NCI-H146 treated with DMSO at 0.1 percent for 48 hours (cell line): ENCODE results near the gene NLRC3.
"Not testable (repeated sequence)": the region's sequence is repeated elsewhere in the genome, so short reads cannot be mapped to it uniquely, and the experiment has no call there.

ENCODE experiments used
- DNase-seq: peaks from one replicate; lab custom pipeline; 2025; ENCODE audit not compliant: unreplicated experiment; lab: John Stamatoyannopoulos, UW

The NLRC3 gene

DNA sequence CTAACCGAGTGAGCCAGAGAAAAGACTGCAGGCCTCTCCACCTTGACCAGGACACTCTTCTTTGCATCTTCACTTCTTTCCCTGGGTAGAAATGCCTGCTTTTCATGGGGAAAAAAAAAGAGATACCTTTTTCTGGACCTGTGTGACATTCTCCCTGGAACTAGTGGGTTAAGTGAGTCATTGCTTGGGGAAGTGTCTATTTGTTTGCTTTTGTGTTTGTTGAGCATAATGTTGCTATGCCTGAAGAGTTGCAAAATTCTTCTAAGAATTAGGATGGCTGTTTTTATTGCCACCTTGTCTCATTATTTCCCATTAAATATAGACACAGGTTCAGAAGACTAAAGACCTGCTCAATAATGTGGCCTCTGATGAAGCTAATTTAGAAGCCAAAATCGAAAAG lies 57.6 kb downstream of the NLRC3 start:
- DNase-seq, result no peak

DNA sequence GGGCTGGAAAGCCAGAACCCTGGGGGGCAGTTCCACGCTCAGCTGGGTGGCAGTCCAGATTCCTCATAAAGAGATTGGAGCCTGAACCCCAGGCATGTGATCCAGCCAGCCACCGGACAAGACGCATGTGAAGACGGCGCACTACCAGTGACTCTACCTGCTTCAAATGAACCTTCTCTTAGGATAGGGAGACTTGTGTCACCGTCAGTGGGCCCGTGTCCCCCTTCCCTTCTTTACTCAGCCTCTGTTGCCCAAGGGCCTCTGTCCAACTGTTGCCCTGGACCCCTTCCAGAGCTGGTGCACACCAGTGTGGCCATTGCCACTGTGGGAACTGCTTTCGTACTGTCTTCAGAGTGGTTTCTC lies 58.2 kb downstream of the NLRC3 start:
- no peak for DNase-seq

DNA sequence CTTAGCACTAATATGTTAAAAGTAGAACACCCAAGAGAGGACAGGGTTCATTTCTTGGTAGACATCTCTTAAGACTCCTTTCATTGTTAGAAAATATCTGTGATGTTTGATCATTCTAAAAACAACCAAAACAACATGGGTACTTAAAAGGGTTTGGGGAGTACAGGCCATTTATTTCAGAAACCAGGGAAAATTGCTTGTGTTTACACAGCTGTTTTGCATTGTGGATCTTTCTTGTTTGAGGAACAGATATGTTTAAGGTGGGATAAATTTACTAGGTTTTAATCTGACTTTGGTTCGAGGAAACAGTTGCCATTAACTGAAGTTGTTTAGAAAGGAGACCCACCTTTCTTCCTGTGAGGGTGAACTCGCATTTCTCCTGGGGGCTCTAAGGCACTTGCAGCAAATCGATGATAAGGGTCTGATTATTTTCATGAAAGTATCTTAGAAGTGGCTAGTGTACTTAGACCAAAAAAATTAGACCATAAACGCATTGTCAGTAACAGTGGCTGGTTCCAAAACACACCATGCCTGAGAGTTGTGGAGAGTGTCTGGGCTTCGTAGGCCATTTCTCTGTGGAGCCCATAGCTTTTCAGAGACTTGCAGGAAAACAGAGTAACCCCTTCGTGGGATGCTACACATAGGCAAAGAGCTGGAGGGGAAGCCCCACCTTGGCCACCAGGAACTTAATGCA lies 58.8 kb downstream of the NLRC3 start:
- DNase-seq, result peak; percentile 4

DNA sequence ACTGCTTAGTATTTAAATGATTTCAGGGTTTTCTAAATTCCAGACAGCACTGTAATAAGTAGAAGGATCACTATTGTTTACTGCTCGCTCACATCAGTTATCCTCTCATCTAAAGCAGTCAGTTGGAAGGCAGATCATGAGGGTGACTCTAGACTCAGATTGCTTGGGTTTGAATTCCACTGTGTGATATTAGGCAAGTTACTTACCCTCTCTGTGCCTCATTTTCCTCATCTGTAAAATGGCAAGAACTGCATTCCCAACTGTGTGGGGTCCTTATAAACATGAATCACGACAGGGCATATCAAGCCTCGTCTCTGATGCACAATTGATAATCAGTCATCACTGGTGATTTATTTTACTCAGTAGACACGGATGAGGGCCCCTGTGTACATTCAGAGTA lies 61.3 kb downstream of the NLRC3 start:
- DNase-seq, result no peak

DNA sequence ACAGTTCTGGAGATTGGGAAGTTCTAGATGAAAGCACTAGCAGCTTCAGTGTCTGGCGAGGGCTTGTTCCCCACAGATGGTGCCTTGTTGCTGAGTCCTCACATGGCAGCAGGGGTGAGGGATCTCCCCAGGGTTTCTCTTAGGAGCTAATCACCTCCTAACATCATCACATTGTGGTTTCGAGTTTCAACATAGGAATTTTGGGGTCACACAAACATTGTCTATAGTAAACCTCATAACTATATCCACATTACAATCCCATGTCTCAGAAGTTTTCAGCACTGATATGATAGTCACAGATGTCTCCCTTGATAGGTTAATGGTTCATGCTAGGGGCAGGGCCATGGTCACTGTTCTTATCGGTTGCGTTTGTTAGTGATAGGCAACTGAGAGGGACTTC lies 62.6 kb downstream of the NLRC3 start:
- no peak for DNase-seq

DNA sequence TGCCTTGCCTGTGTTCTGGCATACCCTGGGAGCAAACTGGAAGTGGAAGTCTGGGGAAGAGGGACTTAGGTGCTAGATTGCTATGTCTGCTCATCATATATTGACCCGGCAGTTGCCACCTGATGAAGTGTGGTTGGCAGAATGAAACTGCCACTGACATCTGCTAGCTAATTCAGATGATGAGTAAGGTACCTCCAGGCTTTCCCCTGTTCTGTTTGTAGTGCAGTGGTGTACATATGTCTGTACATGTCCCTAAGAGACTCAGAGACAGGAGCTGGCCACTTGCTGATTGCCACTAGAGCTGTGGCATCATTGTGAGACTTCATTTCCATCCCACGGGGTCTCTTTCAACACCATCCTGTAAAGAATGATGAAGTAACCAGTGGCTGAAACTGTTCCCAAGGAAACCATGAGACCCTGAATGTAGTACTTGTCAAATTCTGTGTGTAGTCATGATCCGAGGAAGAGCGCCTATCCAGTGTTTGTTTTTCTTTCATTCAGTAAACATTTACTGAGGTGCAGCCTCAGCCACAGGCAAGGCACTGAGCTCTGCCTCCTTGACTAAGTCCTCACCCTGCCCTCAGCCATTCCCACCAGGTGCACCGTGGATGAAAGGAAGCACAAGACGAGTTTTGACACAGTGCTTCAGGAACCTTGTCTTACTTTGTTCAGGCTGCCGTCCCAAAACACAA lies 63.2 kb downstream of the NLRC3 start:
- no peak for DNase-seq

DNA sequence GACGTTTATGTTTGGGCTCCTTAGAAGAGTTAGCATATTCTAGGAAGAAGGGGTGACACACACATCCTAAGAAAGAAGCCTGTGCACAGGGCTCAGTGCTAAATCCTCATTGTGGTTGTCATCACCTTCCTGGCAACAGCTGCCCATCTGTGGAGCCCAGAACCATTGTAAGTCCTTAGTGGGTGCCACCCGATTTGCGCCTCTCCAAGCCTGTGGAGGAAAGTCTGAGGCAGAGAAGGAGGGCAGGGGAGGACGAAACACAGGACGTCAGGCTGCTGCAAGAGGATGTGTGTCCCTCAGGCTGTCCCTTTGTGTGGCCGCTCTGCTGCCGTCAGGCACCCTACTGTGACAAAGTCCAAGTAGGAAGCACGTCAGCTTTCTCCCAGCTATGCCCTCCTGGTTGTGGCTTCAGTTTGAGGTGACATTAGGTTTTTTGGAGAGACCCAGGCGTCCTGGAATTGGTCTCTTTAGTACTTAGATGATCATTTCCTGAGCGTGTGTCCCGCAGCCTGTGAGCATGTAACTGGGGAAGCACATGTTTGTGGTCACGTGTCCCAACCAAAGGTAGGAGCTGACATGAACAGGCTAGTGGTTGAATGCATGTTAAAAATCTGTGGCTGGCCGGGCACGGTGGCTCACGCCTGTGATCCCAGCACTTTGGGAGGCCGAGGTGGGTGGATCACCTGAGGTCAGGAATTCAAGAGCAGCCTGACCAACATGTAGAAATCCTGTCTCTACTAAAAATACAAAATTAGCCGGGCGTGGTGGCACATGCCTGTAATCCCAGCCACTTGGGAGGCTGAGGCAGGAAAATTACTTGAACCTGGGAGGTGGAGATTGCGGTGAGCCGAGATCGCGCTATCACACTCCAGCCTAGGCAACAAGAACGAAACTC lies 65.7 kb downstream of the NLRC3 start:
- DNase-seq, result no peak

DNA sequence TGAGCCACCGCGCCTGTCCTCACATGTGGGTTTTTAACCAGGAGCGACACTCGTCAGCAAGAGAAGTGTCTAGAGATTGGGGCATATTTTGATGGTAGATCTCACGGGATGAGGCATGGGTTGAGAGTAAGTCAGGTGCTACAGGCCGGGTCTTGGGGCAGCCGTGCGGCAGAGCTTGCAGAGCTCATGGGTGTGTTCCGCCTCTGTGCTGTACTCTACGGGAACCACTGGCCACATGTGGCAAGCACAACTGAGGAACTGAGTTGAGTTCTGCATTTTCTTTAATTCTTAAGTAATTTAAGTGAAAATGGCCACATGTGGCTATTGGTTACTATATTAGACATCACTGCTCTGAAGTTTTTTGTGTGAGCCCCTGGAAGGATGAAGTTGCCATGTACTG lies 66.8 kb downstream of the NLRC3 start:
- DNase-seq, result no peak

DNA sequence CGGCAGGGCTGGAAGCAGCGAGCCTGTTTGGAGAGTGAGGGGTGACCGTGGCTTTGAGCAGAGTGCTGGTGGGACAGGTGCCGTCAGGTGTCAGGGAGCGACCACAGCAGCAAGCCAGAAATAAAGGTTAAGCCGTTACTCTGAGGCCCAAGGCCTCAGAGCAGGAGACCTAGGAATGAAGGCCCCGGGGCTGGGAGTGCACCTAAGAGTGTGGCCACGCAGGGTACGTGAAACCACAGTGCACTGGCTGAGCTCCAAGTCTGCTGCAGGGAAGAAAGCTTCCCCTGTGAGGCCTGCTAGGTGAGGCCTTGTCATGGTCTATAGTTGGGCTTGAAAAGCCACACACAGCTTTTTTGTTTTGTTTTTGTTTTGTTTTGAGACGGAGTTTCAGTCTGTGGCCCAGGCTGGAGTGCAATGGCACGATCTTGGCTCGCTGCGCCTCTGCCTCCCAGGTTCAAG lies 67.7 kb downstream of the NLRC3 start:
- DNase-seq, result no peak

DNA sequence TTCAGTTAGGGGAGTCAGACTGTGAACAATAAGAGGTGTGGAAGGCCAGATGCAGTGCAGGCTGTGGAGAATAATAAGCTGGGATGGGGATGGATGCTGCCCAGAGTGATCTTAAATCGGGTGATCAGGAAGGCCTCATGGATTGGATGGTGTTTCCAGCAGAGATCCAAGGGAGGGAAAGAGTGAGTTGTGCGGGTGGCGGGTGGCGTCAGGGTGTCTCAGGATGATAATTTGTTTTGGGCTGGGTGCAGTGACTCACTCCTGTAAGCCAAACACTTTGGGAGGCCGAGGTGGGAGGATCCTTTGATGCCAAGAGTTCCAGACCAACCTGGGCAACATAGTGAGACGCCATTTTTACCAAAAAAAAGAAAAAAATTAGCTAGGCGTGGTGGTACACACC lies 68.5 kb downstream of the NLRC3 start:
- DNase-seq, result no peak

DNA sequence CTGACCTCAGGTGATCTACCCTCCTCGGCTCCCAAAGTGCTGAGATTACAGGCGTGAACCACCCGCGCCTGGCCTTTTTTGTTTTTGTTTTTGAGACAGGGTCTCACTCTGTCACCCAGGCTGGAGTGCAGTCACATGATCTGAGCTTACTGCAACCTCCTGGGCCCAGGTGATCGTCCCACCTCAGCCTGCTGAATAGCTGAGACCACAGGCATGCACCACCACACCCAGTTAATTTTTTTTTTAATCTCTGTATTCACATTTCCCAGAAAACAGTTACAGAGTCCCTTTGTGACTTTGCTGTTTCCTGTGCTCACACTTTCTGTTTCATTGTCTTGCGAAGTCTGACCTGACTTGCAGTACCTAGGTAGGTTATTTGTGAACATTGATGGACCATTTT lies 73.7 kb downstream of the NLRC3 start:
- no peak for DNase-seq

DNA sequence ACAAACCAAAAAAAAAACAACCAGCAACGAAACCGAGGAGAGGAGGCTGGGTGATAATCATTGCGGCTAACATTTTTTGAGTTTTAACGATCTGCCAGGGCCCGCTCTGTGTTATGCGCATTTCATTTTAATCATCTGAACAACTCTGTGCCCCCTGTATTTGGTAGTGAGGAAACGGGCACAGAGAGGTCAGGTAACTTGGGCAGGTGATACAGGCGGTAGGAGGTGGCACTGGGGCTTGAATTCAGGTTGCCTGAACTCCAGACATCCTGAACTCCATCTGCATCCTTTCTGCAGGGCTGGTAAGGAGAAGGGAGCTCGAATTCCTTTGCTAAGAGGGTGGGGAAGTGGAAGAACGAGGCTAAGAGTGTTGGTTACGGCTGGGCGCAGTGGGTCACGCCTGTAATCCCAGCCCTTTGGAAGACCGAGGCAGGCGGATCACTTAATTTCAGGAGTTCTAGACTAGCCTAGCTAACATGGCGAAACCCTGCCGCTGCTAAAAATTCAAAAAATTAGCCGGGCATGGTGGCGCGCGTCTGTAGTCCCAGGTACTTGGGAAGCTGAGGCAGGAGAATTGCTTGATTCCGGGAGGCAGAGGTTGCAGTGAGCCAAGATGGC lies 75.3 kb downstream of the NLRC3 start:
- DNase-seq, result no peak

DNA sequence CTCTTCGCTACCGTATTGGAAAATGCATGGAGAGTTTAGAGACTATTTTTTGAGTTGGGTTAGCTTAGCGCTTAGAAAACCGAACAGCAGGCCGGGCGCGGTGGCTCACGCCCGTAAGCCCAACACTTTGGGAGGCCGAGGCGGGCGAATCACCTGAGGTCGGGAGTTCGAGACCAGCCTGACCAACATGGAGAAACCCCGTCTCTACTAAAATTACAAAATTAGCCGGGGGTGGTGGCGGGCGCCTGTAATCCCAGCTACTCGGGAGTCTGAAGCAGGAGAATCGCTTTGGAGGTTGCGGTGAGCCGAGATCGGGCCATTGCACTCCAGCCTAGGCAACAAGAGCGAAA lies 75.8 kb downstream of the NLRC3 start:
- DNase-seq, result not testable (repeated sequence)

DNA sequence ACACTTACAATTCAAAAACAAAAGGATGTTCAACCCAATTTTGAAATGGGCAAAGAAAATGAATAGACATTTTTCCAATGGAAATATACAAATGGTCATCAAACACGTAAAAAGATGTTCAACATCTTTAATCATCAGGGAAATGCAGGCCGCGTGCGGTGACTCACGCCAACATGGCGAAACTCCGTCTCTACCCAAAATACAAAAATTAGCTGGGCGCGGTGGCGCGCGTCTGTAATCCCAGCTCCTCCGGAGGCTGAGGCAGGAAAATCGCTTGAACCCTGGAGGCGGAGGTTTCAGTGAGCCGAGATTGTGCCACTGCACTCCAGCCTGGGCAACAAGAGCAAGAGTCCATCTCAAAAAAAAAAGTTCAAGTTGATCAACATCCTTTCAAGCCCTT lies 78.2 kb downstream of the NLRC3 start:
- no peak for DNase-seq

DNA sequence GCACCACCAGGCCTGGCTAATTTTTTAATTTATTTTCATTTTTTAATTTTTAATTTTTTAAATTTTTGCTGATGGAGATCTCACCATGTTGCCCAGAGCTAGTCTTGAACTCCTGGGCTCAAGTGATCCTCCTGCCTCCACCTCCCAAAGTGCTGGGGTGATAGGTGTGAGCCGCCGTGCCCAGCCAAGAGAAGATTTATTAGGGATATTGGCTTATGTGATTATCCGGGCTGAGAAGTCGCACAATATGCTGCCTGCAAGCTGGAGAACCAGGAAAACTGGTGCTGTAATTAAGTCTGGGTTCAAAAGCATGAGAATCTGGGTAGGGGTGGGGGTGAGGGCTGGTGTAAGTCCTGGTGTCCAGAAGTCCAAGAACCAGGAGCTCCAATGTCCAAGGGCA lies 79.4 kb downstream of the NLRC3 start:
- no peak for DNase-seq

DNA sequence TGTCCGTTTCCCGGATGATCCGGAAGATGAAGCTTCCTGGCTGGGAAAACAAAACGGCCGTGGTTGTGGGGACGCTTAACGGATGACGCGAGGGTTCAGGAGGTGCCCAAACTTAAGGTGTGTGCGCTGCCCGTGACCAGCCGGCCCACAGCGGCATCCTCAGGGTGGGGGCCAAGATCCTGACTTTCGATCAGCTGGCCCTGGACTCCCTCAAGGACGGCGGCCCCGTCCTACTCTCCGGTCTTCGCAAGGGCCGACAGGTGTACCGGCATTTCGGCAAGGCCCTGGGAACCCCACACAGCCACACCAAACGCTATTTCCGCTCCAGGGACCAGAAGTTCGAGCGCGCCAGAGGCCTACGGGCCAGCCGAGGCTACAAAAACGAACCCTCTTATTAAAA lies 80.8 kb downstream of the NLRC3 start:
- no peak for DNase-seq

DNA sequence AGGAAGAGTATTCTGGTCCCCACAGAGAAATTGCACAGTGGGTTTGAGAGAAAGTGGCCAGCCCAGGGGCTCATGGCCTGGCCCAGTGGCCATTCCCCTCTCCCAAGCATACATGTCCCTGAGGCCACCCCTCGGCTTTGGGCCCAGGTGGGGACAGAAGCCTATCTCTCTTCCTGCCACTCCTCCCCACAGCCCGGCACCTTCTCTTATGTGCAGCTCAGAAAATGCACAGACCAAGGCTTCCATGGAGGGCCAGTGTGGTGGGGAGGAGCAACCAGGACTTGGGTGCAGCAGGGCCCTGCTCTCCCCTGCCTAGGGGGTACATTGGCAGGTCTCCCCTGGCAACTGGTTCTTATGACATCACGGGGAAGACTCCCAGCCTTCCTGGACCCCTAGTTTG lies 82.0 kb downstream of the NLRC3 start, which contains the start of gene C16orf90:
TSS of gene C16orf90 (minus strand) at position 314 of the 400 bp plus-strand sequence. CDS start at position 246, 68 bp downstream.
- DNase-seq, result no peak

DNA sequence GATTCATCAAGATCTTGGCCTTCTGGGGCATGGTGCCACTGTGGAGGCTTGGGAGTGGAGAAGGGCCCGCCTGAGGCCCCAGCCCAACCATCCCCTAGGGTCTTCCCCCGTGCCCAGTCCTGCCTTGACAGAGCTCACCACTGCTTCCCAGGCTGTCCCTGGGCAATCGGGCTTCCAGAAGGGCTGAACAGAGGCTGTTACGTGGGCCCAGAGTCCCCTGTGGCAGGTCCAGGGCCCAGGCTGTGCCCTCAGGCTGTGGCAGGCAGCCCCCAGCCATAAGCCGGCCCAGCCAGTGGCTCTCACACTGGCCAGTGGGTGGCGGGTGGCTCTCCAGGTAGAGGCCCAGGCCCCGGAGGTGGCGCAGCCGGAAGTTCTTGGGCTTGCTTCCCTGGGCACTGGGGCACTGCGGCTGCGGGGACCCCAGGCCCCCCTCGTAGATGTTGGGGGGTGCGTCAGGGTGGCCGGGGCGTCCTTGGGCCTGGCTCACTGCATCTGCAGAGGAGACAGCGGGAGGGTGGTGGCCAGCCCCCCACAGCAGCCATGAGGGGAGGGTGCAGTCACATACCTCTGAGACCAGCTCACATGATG lies 82.7 kb downstream of the NLRC3 start:
- no peak for DNase-seq

DNA sequence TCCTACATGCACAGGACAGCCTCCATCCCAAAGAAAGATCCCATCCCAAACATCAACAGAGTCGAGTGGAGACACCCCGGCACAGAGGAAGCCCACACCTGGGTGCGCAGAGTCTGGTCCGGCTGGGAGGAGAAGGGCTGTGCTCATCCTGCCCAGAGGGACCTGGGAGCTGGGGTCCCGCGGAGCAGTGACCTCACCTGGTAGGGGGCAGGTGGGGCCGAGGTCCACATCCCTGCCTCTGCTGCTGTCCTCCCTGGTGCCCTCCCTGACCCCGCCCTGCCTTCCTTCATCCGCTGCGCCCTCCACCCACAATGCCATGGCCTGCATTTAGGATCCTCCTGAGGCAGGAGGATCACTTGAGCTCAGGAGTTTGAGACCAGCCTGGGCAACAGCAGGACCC lies 84.8 kb downstream of the NLRC3 start:
- no peak for DNase-seq

DNA sequence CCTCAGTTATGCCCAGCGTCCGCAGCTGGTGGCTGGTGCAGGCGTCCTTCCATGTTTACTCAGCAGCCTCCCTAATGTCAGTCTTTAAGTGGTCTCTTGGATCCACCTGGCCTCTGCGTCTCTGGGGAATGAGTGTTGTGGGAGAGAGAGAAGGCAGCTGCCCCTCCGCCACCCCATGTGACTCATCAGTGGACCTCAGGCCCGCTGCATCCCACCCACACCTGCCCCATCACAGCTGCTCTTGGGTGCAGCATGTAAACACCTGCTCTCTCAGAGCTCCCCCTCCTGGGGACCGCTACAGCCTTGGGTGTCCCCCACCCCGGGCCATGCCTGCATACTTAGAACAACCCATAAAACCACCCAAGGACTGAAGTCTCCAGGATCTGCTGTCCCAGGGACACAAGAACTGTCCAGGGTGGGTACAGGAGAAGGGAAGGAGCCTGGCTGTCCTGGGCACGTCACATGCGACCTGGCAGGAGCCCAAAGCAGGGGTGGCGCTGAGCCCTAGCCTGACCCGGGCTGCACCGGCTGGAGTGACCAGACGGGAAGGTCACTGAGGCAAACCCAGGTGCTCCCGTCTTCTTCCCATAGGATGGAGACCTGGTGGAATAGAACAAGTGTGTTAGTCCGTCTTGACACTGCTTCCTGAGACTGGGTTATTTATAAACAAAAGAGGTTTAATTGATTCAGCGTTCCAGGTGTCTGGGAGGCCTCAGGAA lies 86.1 kb downstream of the NLRC3 start:
- peak; percentile 65 for DNase-seq
